HG02973 (cell line): ENCODE measurements around the gene CTAGE1.

Experiments
- ATAC-seq: cut with Tn5 transposase; IDR thresholded peaks from one replicate; pipeline ENCODE4 v1.9.1; 2021; ENCODE audit warnings: moderate library complexity; ENCODE audit not compliant: unreplicated experiment

CTAGE1 gene

DNA sequence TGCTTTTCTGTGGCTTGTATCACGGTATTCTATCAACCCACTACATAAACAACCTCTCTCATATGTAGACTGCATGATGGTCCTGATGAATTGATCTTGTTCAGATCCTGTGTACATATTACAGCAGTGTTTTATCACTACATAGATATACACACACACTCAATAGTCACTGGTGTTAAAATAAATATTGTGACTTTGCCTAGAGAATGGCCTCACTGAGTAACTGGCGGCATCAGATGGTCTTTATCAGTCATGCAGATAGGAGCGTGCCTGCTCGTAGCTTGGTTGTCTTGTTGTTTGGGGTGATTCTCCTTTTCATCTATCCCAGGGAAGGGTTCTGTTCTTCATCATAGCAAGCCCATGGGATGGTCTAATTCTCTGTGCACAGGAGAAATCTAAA, 18.4 kb upstream of the CTAGE1 start:
- no peak for ATAC-seq

DNA sequence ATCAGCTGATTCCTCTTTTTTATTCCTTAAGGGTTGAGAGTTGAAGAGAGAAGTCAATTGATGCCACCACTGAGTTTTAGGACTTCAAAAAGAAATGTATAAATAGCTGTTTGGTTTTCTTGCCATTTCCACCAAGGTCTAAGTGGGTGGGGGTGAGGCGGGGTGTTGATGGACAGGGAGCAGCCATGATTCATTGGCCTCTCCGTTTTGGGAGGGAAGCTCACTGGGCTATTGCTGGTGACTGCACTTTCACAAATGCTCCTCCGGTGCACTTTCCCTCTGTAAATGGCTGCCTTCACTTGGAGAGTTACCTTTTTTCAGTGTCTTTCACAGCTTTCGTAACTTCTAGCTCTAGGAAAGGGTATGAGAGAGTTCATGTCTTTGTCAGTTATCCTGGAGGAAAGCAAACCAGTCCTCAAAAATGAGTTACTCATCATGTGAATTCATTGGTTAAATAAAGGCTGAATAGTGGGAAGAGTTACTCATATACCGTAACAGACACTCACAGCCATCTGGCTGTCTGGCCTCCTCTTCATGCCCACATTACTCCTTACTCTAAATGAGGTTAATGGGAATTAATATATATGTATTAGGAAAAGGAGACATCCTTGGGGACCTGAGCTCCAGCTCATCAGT, 17.4 kb upstream of the CTAGE1 start:
- no peak for ATAC-seq

DNA sequence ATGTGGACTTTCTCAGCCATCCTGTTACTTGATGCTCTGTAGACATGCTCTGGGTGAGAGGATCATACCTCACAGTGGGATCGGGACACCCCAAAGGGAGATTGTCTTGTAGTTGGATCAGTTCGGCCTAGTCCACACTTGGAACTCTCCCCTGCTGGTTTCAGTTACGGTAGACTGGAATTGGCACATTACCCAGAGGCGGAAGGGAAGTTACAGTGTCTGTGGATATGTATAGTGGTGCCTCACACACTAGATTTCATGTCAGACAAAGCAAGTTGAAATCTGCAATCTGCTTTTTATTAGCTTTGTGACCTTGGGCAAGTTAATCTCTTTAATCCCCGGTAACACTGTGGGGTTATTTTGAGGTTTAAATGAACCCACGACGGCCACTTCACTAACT, 16.2 kb upstream of the CTAGE1 start:
- no peak for ATAC-seq

DNA sequence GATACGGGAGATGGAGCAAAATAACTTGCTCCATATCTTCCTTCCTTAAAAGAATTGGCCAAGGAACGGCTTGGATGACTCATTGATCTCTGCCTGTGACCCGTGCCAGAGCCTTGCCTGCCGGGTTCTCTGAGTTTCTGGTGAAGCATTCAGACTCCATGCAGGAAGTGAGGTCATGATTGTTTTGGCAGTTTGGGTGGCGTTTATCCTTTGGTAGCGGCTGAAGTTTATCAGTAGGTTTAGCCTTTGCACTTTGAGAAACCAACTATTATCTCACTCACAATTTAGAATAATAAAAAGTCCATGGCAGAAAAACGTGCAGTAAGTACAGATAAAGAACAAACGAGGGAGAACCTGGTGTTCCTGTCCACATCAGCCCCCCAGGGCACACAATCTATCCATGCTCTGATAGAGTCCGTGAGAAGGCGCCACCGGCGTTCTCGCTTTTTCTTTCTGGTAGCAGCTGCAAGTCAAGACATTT, 15.0 kb upstream of the CTAGE1 start:
- ATAC-seq, result no peak

DNA sequence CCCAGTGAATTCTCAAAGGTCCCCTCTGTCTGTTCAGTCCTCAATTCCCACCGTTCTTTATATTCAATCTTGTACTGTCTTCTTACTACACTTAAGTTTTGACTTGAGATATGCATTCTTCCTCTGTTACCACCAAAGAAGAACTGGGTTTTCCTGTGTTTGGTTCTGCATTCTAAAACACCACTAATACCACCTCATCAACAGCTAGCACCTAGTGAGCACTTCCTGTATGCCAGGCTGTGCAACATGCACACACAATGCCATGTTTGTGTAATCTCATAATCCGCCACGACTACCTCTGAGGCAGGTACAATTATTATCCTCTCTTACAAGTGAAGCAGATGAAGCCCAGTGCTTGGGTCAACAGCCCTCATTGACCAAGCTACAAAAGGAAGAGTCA, 11.8 kb upstream of the CTAGE1 start:
- no peak for ATAC-seq

DNA sequence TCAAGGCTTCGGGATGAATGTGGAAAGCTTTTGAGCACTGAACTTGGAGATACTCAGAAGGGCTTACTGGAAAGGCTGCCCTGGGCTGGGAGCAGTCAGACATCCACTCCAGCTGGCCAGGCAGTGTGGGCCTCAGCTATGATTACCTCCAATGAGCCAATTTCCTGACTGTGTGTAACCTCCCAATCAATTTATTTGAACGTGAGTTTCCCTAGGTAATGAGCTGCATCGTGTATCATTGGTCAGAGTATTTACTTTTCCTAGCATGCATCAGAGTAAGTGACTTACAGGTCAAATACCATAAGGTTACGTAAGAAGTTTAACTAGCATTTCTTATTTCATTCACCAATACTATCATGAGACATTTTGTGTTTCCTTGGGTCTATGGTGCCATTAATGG, 11.0 kb upstream of the CTAGE1 start:
- no peak for ATAC-seq

DNA sequence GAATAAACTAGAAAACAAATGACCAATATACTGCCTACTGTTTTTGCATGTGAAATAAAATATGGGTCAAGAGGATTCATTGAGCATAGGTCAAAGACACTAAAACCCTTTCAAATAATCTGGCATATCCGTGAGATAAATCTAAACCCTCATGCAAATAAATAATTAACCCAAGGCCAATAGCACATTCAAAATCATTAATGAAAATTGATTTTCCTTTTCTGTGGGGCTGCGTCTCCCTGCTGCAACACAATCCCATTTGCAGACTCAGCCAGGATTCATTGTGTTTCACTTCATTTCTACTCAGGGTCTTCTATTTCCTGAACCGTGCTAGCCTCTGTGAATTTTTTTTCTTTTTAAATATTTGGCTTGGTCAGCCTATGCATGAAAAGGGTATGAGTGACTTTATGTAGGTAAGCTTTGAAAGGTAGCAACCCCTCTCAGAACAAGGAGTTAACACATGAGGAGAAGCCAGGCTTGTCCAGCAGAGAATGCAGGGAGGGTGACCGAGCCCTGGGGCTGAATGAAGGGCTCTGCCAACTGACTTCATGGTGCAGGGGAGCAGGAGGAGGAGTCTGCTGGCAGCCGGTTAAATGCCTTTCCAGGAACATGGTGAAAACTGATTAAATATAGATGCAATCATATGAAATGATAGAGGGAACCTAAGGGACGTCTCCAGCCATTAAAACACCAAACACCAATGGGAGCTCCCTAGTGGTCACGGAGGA, 10.3 kb upstream of the CTAGE1 start:
- no peak for ATAC-seq

DNA sequence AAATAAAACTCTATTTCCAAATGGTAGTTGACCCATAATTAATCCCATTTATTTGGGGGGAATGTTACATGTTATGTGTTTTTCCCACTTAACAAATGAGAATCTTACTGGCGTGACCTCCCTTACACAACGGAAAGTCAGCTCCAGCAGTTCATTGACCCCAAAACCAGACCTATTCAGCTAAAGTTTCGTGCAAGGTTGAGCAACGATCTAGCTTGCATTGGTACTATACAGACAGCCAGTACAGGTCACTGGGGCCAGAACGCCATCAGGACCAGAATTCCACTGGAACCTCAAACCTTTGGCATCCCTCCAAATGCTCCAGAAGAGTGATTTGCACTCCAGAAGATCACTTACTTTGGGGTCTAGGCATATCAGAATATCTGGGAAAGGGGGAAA, 6.8 kb upstream of the CTAGE1 start:
- no peak for ATAC-seq

DNA sequence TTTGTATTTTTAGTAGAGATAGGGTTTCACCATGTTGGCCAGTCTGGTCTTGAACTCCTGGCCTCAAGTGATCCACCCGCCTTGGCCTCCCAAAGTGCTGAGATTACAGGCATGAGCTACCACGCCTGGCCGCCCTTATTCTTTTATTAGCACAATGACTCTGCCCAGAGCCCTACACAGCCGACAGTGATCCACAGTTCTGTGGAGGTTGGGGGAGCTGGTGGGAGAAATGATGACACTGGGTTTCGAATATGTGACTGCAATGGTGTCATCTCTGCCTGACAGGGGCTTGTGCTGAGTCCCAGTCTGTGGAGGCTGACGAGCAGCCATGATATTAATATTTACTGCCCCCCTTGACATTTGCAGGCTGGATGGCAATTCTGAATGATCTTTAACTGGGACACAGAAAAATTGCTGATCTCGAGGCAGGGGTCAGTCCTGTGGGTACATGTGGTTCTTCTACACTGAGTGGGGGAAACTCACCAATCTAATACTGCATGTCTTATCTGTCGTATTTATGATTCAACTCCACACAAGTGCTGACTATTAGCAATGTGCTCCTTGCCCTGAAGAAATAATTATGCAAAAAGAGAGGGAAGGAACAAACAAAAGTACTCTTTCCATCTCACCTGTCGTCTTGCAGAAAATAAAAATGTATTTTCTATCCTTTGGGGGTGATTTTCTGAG, 6.3 kb upstream of the CTAGE1 start:
- ATAC-seq, result no peak

DNA sequence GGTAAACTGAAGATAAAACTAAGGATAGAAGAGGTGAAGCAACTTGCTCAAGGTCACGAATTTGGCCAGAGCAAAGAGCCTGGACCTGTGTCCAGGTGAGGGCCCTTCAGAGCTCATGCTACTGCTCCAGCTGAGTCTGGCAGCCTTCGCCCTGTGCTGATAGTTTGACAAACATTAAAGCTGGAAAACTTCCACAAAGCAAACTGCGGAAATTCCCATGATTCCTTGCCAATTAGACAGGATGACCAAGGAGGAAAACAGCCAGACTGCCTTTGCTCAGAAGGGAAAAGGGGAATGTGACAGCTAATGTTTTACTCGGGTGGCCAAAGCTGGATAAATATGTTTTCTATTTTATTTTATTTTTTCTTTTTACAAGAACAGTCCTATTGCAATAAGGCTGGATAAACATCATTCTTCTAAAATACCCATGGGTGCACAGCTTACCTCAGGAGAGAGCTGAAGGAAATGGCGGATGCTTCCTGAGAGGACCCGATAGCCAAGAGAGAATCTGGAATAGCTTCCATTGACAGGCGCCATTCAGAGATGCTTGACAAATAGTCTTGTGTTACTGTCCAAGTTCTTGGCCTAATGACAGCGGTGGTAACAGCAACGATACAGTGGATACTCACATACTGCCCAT, 5.3 kb upstream of the CTAGE1 start:
- no peak for ATAC-seq

DNA sequence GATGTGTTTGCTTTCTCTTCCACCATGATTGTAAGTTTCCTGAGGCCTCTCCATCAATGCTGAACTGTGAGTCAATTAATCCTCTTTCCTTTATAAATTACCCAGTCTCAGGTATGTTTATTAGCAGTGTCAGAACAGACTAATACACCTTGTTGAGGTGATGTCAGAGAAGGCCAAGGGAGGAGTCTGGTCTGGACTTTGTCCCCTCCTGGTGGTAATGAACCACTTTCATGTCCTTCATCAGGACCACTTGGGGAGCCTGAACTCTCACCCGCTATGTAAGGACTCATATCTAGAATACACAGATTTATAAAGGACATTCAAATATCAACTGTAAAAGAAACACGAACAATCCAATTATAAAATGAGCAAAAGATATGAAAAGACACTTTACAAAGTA, 2.9 kb upstream of the CTAGE1 start:
- no peak for ATAC-seq

DNA sequence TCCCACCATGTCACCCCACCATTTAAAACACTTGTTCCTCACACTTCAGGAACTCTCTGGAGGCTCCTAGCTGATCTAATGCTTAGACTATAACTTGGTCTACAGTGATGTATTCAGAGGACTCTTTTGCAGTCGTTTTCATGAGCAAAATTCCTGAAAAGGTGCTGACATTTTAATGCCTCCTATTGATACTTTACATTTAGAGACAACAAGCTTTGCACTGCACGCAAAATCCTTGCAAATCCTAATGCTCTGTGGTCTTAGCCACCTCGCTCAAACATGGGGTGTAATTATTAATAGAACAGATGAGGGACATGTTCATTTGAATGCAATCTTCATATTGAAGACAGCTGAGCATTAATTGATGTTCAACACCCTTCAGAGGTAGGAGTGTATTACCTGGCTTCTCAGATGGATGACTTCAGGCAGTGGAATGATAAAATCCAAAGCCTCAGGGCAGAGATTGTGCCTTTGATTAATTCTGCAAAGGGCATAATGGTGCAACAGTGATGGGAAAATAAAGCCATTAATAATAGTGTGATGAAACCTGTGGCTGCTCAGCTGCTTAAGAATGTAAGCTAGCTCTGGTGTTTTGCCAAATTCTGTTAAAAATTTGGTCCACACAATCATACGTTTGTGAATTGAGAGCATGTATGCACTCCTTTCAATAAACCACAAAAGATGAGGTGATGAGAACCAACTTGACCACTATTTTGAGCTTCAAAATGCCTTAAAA, 5.4 kb downstream of the CTAGE1 start:
- ATAC-seq, result no peak

DNA sequence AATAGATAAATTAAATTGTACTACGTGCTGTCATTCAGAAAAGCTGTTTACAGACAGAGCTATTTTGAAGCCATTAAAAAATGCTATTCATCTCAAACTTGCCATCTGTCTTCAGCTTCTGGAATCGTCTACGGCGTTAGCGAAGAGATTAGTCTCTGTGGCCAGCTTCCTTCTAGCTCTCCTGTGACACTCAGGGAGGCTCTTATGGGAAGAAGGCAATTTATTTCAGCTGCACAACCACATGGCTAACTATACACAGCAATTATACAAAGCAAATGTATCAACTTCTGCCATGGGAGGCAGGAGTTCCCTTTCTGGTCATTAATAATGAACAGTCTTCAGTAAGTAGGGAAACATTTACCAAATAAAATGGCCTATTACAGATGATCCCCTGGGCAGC, 6.3 kb downstream of the CTAGE1 start:
- no peak for ATAC-seq

DNA sequence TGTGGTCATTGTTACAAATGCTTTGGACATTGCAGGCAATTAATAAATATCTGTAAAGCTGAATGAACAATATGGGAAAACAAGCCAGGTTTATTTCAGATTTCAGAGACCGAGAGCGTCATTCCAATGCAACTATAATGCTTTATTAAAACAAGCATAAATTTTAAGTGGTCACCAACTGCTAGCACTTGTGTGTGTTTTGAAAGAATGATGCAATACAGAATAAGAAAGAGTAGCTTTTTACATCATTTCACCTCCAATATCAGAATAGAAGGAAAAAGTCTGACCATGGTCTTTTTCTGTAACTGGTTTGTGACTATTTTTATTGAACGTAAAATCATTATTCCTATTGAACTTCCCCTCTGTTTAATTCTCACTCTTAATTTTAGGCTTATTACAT, 7.6 kb downstream of the CTAGE1 start:
- no peak for ATAC-seq

DNA sequence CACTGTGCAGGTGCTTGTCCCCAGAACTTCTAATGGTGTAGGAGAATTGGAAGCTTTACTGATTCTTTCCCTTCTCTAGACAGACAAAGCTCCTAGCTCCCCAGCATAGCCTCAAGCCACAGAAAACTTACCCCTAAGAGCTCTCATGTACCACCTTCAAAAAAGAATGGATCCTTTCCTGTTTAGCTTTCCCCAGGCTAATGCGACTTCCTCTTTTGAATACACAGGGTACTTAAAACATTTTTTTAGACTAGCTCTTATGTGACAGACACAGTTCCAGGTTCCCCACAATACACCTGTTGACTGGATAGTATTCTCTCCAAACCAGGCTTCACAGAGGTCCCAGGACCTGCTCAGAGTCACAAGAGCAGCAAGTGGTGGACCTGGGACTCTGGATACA, 8.3 kb downstream of the CTAGE1 start:
- ATAC-seq, result no peak

DNA sequence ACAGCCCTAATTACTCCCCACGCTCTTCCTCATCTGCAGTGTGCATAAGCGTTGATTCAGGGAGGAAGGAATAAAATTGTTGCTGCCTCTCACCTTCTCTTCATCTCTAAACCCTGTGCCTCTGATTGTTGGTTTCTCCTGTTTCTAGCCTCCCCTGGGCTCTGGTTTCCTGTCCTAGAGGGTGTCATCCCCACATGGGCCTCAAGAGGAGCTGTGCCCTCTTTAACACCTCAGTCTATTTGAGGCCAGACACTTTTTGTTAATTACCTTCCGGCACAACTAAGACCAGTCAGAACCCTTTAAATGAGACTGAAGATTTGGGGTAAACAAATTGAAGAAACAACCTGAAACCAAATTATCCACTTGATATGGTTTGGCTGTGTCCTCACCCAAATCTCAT, 9.7 kb downstream of the CTAGE1 start:
- no peak for ATAC-seq

DNA sequence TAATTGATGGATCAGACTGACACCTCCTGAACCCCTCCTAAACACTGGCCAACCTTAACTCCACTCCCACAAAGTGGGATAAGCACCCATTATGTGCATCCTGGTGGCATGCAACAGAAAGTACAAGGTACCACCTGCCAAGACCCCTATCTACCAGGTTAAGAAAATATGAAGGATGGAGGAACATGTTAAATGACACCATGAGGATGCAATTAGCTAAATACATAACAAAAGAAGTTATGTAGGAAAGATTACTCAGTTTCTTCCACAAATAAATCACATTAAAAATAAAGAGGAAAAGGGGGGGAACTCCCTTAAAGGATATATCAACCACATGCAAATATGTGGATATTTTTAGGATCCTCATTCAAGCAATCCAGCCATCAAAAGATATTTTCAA, 12.6 kb downstream of the CTAGE1 start:
- no peak for ATAC-seq

DNA sequence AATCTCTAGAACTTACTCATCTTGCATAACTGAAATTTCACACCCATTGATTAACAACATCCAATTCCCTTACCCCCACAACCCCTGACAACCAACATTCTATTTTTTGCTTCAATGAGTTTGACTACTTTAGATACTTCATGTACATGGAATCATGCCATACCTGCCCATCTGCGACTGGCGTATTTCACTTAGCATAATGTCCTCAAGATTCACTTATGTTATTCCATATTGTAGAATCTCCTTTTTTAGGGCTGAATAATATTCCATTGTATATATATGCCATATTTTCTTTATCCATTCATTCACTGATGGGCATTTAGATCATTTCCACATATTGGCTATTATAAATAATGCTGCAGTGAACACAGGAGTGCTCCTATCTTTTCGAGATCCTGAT, 13.8 kb downstream of the CTAGE1 start:
- no peak for ATAC-seq

DNA sequence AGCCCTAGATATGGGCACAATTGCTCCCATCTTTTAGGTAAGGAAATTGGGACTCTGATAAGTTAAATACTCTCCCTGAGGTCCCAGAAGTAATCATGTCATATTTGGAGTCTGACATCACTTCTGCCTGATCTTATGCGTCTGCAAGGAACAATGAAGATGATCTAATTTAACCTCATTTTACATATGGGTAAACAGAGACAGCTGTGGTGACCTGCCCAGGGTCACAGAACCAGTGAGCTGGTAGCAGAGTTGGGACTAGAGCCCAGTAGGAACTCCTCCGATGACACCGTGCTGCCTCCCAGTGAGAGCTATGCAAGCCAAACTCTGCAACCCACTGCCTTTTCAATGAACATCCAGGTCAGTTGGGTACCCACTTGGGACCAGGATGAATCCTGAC, 17.8 kb downstream of the CTAGE1 start:
- no peak for ATAC-seq

DNA sequence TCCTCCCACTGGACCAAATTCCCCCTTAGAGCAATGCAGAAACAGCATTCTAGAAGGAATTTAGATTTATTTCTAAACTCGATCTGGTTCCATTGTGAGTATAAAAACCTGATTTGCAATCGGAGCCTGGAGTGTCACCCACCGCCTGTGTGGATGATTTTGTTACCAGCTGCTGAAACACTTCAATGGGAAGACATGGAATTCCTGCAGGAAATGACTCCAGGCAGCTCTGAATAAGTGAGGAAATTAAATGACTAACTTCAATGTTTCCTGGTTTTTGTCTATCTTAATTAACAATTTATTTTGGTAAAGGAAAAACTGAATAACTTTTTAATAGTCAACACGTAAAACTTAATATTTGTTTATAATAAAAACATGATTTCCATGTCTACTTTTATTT, 19.3 kb downstream of the CTAGE1 start:
- no peak for ATAC-seq

DNA sequence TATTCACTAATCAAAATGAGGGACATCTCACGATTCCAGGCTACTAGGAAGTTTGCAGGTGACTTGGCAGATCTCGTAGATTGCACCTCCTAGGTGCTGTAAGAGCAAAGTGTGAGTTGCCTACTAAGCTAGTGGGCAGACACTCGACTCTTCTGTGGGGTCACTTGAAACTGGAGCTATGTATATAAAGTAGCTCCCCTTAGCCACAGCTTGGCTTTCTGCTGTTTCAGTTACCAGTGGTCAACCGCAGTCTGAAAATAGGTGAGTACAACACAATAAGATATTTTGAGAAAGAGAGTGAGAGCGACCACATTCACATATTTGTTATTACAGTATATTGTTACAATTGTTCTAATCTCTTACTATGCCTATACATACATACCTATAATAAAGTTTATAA, 23.3 kb downstream of the CTAGE1 start:
- ATAC-seq, result no peak
